Mammary epithelial cell (primary cell): ENCODE results near the gene SLC17A9.

Experiments
- CTCF ChIP-seq, 2 donors: IDR thresholded peaks in 1 of 2; conservative IDR thresholded peaks in 1 of 2; 2 replicates each; pipeline ENCODE4 v1.5.1; 2011 to 2012; ENCODE audit warnings: inconsistent platforms in 2 of 2, low read length in 2 of 2, mild to moderate bottlenecking in 2 of 2, control low read depth in 1 of 2, low read depth in 1 of 2; ENCODE audit not compliant: insufficient read depth in 1 of 2; ENCODE audit errors: extremely low read depth in 1 of 2
- EZH2 ChIP-seq: IDR thresholded peaks from 2 replicates; pipeline ENCODE4 v1.6.1; 2012; ENCODE audit warnings: low read length, inconsistent platforms, borderline replicate concordance

- TF ChIP-seq CTCF (conservative IDR thresholded peaks at IDR 0.05 in 1 of 2, IDR thresholded peaks at IDR 0.05 in 1 of 2; ENCODE audit: extremely low read depth in 1 of 2, insufficient read depth in 1 of 2, low read depth in 1 of 2, low read length in 2 of 2) (no peak), EZH2 (no peak)
These were observed 35.6 kb upstream of the SLC17A9 start for GRCh38 chr20:62916703-62917476.
